AG08396 (cell line): ENCODE results near the gene TMEM30A.
A peak's percentile ranks its signal among the peaks of the same experiment; 100 is the strongest.

Experiments
- DNase-seq: peaks from one replicate; pipeline ENCODE4 v3.0.0; 2012; ENCODE audit warnings: low spot score, mixed read lengths

Gene TMEM30A

DNA sequence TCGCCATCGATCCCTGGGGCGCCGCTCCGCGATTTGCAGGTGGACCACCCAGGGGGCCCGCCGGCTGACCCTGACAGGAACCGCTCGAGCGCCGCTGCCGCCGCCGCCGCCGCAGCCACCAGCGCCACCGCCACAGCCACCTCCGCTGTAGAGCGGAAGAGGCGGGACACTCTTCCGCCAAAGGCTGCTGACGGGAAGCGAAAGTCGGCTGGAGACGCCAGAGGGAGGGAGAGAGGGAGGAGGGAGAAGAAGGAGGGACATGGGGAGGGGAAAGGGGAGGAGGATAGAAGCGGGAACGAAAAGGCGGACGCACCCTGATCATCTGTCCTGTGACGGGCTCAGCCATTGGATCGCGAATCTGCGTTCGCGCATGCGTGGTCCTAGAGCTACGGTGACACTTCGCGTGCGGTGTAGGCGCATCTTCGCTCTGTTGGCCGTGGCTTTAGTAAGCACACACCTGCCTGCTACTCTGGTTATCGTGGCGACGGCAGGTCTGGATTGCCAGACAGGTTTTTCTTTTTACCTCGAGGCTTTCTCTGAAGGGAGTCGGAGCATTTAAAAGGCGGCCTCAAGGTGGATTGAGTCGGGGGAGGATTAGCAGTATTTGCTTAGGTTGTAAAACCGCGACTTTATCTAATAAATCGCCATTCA lies at the start of gene TMEM30A:
Gene TMEM30A, minus strand, starts transcription at position 161 of the 651 bp plus-strand sequence. Its CDS starts 154 bp downstream, at position 7.
- DNase-seq, result peak; percentile 97

DNA sequence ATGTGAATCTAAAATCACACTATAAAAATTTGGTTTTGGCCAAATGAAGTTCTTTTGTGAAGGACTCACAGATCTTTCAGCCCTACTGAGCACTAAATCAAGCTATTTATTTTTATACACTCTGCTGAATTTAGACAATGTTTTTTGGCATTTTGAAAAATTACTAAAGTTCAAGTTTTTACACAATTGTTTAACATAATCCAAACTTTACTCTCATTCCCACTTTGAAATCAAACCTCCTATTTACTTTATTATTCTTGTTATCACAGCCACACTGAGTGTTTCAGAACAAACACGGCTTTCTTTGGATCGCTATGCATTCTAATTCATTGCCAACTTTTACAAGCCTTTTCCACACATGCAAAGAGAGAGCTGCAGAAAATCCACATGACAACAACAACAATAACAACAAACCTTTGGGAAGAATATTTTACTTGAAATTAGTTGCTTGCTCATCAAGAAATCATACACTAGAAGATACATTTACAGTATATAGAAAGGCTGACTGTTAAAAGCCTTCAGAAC lies 49.1 kb upstream of the TMEM30A start:
- no peak for DNase-seq

DNA sequence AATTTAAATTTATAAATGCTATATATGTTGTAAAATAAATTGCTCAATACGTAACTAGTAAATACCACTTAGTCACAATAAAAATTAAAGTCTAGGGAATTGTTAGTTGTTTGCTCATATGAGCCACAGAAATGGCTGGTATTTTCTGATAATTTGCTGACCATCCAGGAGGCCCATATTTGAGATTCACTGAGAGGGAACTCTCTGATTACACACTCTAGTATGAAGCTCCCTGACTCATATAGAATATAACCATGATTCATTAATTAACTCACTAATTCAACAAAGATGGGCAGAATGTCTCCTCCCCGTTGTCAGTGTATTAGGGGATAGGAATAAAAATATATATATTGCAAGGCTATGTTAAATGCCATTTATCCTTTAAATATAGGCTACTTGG lies 46.6 kb upstream of the TMEM30A start:
- DNase-seq, result peak; percentile 25

DNA sequence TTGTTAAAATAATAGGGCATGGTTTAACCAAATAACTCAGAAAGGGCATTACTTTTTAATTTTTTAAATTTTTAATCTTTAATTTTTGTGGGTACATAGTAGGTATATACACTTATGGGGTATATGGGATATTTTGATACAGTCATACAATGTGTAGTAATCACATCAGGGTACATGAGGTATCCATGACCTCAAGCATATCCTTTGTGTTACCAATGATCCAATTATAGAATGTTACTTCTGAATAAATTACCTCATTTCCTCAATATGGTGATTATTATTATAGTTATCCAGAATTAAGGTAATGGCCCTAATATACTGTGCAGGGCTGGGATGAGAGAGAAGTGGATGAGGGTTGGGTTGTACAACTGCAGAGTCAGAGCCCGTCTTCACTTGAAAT lies 45.1 kb upstream of the TMEM30A start:
- no peak for DNase-seq

DNA sequence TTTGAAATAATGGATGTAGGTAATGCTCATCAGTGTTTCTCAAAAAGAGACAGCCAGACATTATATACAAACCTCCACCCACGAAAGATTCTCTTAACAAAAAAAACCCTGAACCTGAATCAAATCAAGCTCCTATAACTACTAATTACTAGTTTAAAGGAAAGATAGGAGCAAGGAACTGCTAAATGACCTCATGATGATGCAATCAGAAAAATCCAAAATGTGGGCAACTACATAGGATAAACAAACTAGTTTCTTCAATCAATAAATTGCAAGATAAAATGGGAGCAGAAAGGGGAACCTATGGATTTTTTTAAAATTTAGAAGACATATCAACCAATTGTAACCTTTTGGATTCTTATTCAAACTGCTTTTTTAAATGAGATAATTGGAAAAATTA lies 43.2 kb upstream of the TMEM30A start:
- DNase-seq, result no peak

DNA sequence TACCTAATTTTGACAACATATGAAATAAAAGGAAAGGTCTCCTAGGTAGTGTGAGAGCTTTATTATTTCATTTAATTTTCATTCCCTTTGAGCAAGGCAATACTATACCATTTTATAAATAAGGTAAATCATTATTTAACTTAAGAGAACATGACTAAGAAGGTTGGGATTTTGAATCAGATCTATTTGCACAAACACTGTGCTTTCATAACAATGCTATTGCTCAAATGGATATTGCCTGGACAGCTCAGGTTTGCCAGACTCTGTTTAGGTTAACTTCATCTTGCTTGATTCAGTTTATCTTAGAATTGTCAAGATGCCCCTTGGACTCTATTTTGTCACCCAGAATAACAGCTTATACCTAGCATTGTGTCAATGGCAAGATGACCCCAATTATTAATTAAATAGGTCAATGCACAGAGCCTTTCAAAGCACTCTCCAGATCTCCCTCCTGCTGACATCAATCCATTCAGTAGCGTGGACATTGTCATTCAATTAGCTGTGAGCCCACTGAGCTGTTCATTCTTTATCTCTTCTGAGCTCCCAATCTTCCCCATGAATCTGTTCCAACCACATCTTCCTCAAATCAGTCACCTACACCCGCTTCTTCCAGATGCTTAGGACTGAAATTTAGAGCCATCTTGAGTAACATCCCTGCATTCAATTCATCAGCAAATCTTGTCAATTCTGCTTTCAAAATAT lies 42.1 kb upstream of the TMEM30A start:
- DNase-seq, result peak; percentile 13

DNA sequence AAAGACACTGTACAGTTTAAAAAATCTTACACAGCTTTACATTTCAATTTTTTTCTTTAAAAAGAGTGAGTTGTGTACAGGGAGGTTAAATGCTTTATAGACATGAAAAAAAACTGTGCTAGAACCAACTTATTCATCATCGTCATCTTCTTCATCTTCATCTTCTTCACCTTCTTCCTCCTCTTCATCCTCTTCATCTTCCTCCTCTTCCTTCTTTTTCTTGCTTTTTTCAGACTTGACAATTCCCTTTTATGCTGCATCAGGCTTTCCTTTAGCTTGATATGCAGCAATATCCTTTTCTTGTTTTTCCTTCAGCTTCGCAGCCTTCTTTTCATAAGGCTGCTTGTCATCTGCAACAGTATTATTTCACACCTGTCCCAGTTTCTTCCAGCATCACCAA lies 34.3 kb upstream of the TMEM30A start:
- no peak for DNase-seq

DNA sequence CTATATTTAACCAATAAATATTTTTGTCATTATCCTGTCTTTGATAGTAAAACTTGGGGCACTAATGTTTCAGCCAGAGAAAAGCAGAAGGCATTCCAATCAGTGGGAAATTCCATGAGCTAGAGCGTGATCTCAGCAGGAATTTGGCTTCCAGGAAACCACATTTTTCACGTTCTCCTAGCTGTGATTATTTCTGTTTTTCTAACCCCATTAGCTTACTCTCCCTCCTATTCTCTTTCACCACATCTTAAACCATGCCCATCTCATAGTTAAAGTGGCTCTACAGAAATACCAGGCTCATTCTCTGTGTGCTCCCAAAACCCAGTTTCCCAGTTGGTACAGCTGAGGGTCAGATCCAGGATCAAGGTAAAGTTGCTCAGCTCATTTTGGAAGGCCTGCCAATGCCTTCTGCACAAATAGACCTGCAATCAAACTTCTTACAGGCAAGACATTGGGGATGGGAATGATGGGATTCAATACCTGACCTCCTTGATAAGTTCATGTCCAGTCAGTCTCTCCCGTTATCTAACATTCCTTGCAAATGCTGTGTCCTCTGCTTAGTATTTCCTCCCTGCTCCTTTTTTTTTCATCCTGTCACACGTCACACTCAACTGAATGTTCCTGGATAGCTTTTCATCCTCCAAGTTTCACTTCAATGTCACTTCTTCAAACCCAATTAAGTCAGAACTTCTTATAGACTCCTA lies 33.1 kb upstream of the TMEM30A start:
- peak; percentile 12 for DNase-seq

DNA sequence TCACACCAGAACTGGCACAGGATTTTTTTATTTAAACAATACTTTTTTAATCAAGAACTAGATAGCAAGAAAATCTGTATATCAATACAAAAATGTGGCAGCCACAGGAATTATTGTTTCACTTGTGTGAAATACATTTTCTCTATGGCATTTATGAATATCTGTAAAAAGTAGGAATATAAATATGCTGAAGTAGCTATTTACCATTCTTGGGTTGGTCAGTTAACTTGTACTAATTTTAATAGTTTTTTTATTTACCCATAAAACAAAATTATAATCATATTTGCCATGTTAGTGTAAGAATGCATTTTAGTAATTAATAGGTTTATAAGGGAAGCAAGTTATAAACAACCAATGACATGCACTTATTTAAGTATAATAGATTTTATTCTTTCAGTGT lies 31.4 kb upstream of the TMEM30A start:
- DNase-seq, result no peak

DNA sequence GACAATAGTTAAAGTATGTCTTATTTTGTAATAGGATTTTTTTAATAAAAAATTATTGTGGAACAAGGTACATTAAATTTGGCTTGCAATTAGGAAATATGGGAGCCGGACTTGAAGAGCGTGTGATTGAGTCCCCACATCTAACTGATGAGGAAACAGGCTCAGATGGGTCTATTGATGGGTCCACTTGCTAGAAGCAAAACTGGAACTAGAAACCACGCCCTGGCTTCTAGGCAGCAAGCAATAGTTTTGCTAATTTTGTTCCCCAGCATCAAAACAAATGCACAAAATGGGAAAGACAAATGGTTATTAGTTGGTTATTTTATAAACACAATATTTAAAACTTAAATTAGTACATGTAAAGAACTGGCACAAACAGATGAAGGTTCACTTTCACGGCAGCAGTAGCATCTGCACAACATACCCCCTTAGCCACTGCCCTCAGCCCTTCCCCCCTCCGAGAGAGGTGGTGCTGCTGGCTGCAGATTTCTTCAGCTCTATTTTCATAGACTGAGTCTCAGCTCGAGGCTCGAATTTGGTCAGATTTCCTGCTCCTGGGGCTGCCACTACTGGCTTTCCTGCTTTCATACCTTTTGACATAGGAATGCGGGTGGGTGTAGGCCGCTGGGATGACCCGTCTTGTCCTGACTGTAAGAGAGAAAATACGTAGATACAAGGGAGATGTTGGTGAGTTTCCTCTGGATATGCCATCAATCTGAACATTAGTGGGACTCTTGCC lies 23.8 kb upstream of the TMEM30A start:
- DNase-seq, result no peak

DNA sequence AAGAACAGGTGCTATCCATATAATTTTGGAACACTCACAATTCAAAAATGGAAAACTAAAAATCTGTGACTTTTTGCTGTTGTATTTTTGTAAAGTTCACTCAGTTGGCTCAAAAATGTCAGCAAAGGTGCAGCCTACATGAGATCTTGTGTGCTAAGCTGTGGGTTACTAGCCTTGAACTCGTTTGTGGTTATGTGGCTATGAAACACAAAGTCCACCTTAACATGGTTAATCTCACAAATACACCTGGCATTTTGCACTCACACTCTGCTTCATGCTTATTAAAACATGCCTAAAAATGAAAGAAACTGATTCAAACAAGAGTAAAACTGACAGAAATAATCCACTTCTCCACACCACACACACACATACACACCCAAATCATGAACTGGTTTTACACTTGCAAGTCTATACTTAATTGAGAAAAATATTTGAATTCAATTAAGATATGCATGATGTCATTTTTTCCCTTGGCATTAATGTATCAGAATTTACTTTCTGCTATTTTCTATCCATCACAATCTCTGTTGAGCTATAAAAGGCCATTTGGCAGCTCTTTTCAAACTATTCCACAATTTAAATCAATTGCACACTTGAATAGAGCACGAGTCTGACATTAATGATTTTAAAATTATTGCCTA lies 22.9 kb upstream of the TMEM30A start:
- no peak for DNase-seq

DNA sequence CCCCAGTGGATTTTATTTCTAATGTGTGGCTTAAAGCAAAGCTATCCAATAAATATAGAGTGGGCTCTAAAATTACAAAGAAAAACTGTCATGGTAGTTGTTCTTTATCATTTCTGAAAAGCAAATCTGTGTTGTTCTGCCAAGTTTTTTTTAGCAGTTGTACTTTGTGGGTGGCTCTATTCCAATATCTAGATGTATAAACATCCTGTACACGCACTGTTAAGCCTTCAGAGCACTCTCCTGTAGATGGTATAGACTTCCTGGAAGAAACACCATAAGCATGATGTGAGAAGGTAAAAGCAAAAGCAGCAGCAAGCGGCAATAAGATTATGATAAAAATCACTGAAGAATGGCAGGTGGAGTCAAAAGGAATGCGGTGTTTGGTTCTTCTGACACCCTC lies 21.5 kb upstream of the TMEM30A start:
- no peak for DNase-seq

DNA sequence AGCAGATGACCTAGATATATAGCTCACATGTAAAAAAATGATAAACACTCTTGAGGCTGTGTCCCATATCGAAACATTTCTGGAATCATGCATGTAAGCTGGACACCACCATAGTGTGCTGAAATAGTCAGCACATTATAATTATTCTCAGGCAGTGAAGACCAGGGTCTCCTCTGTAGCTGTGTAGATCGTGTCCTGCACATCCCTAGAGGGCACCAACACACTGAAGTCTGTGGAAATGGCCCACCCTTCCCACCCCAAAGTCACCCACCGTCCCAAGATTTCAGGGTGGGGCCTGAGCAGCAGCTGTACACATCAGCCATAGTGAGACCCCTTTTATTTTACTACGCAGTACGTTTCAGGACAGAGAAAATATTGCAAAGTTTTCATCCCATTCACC lies 21.0 kb upstream of the TMEM30A start:
- no peak for DNase-seq

DNA sequence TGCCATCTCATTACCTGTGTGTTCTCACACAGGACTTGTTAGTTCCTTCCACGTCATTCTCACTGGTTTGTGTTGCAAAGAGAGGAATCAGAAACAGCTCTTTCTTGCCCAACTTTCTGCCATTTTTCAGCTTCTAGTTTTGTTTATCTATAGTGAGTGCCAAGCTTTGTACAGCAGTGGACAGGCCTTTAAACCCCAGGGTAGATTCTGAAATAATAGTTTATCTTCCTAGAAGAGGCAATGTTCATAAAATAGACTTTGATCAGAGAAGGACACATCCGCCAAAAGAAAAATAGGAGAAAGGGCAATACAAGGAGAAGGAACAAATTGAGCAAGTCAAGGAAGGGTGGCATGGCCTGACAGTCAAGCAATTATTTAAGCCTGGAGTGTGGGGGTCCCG lies 17.7 kb upstream of the TMEM30A start:
- DNase-seq, result no peak

DNA sequence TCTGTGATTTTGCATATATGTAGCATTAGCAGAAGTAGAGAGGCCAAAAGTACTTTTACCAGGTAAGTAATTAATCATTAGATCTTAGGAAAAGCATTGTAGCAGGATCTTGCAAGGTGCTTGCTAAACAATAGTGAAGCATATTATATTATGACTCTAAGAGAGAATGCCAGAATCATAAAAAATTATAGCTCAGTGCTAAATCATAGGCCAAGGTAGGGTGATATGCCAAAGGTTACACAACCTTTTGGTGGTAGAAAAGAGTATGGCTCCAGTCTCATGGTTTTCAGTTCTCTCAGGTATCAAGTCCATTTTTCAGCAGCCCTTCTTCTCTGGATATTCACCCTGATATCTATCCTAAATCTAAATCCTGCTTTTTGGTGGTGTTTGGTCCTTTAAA lies 16.9 kb upstream of the TMEM30A start:
- no peak for DNase-seq

DNA sequence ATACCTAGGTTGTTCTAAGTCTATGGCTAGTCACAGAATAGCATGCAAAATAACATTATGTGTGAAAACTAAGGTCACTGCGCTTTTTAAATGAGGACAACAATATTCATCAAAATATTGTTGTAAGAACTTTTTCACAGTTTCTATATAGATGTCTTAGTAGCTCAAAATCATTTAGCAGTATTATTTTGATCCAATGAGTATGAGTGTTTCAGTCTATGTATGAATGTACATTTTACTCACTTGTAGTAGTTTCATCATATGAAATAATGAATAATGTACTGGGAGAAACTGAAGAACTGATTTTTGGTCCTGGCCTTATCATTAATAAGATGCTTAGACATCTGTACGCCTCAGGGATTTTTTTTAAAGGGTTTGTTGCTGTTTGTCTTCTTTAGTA lies 16.5 kb upstream of the TMEM30A start:
- no peak for DNase-seq

DNA sequence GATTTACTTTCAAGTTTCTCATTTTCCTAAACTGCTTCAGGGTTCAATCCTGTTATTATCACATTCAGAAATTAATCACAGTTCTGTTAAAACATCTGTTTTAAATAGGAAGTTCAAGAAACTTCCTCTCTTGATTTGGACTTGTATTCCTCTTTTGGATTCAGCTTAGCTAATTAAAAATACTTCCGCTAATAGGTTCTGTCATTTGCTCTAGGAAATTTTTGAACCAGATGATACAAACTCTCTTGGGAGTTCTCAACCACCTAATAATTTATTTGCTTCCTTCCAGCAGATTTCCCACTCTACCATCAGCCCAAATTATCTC lies 15.9 kb upstream of the TMEM30A start:
- DNase-seq, result no peak

DNA sequence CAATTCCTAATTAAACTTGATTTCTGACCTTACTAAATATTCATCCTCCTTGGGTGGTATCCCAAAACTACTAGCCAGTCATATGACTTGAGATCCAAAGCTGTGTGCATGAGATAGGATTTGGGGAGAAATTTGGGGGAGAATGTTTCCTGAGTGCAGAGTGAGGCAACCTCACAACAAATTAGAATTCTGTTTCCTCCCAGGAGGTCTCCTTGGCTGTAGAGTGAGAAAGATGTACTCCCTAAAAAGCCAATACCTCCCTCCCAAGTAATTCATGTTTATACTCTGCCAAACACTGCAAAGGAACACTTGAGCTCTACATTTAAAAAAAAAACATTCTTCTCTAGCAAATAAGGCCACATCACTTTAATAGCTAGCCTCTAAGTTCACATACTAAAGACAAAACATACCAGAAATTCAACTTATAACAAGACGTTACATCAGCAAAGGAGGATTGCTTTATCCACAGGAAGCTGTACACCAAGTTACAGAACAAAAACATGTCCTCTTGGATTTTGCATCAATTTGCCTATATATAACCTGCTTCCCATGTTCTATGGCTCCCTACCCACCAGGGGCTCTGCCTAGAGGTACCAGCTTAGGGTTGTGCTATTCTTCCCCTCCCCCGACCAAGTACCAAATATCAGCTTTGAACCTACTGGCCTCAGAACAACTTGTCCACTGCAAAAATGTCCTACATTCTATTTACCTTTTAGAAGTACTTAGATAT lies 15.4 kb upstream of the TMEM30A start:
- DNase-seq, result no peak

DNA sequence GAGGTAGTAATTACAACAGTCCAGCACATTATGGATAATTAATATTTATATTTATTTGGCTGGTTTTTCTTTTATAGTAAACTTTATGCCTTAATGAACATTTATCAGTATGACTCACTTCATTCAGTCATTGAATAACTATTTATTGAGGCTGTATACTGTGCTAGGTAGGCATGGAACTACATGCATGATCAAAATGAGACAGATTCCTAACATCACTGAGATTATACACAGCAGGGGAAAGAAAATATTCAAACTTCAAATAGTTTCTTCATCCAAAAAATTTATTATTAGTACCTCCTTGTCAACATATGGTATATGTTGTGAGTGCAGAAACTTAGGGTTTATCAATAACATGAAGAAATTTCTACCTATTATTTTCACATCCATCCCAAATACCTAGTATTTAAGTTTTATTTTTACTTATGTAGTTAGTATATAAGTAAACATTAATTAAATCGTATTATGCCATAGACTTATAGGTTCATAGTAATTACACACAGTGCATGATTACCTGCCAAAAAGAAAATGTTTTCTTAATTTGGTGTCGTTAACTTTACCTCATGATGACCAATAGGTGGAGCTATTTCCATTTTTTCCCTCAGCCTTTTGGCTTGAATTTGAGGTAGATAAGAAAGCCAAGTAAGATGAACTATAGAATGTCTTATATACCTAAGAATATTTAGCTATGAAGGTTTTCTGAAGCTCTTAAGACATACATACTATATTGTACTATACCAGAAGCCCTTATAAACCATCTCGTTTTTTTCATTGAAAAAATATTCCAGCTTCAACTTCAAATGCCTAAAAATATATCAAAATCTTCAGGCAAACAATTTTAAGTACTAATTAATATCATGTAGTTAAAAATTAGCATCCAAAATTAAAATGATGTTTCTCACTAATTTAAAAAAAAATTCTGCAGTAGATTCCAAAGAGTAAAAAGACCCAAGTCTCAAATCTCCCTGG lies 12.5 kb upstream of the TMEM30A start:
- DNase-seq, result no peak

DNA sequence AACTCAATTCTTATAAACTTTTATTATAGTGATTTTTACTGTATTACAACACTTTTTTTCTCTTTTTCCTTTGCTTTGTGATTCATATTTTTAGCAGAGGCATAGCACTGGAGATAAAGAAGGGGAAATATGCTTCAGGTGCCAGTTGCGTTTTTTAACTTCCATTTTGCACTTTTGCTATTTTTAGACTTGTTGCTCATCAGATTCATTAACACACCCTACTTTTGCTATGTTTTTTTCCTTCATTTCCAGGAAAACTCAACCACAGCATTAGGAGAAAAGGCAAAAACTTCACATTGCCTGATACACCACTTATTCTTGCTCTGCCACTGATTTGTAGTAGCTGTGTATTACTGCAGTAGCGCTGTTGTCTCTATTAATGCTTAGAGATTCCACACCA lies 8.0 kb upstream of the TMEM30A start:
- DNase-seq, result no peak
